Ovary (tissue), 9 donors: ENCODE measurements around the gene PCBP3. TPM values are rescaled to one million over a fixed set of nuclear protein-coding genes. Genes with fewer than 3 reads are reported as not detected.

Source experiments
- DNase-seq, 5 donors: peaks; one replicate each; pipeline ENCODE4 v3.0.0-alpha.2; 2019 to 2020
- H3K27ac ChIP-seq, 2 donors: fragments of 200-600 bp; one replicate each; pipeline versions ENCODE4 v1.5.1 to v1.8.0; 2019 to 2022
- H3K27me3 ChIP-seq: fragments of 200-600 bp; one replicate; pipeline ENCODE4 v1.8.0; 2022
- H3K36me3 ChIP-seq: fragments of 200-600 bp; sonication (generic); one replicate; pipeline ENCODE4 v1.5.1; 2019
- H3K4me1 ChIP-seq: one replicate; pipeline ENCODE4 v1.8.1; 2013; ENCODE audit warnings: mild to moderate bottlenecking, moderate library complexity; ENCODE audit not compliant: insufficient read depth
- H3K4me3 ChIP-seq: fragments of 200-600 bp; sonication (generic); one replicate; pipeline ENCODE4 v1.5.1; 2017
- H3K9me3 ChIP-seq, 2 donors: fragments of 200-600 bp in 1 of 2; sonication (generic) in 1 of 2; one replicate each; pipeline versions ENCODE4 v1.5.1 to v1.8.1; 2013 to 2019; ENCODE audit warnings: mild to moderate bottlenecking in 1 of 2, moderate library complexity in 1 of 2
- CTCF ChIP-seq, 3 donors: fragments of 450-650 bp in 2 of 3; fragments of 200-600 bp in 1 of 3; IDR thresholded peaks; one replicate each; pipeline versions ENCODE4 v1.5.1 to v1.8.0; 2016 to 2022; ENCODE audit warnings: antibody characterized with exemption in 3 of 3, mild to moderate bottlenecking in 1 of 3
- EP300 ChIP-seq: sonication (generic); formaldehyde crosslinking; IDR thresholded peaks from one replicate; pipeline ENCODE4 v1.6.1; 2017; ENCODE audit warnings: antibody characterized with exemption
- POLR2A ChIP-seq: fragments of 450-650 bp; IDR thresholded peaks from one replicate; pipeline ENCODE4 v1.6.1; 2017; ENCODE audit warnings: antibody characterized with exemption, mild to moderate bottlenecking, moderate library complexity
- whole genome bisulfite sequencing, 3 donors: extraction: QIAGEN DNeasy Blood & Tissue Kit in 1 of 3; methylation state at CpG; one replicate each; pipeline versions ENCODE4 v1.1.5 to v1.1.7; 2013 to 2017; 5-methylcytosine and 5-hydroxymethylcytosine counted together
- intact Hi-C, 4 donors: fragments of 100-400 bp; cut with DNase I; formaldehyde crosslinking; loops; one replicate each; pipeline versions ENCODE4 v1.11.0 to v1.15.1; 2022 to 2023
- polyA plus RNA-seq, 2 donors: library from polyadenylated mRNA; stranded (reverse); fragments of 200-250 nt in 1 of 2; fragments of 350-450 nt in 1 of 2; fragmentation: Illumina TruSeq in 1 of 2; extraction: RNeasy Lipid Tissue Mini Kit (QIAGEN cat#74804) in 1 of 2; gene quantifications; one replicate each; pipeline ENCODE4 v1.2.3, GENCODE V29; 2013 to 2014
- total RNA-seq, 7 donors: library from RNA; depleted of rRNA in 2 of 7; stranded (reverse); fragments of >200 nt in 2 of 7; fragmentation: NEBNext Ultra II Directional in 3 of 7; extraction: Animal tissue kit (Norgen Biotek cat#: 25700) in 3 of 7; gene quantifications; one replicate each; pipeline versions ENCODE4 v1.1.0 to v1.2.4, GENCODE V29; 2016 to 2023
- donor health status: DM: no; HTN: no; CAD: no; lungs with moderate emphysema.
- donor health status: DM: no; HTN: no; CAD: no.
- donor health status: Bipolar disorder and iron deficiency.
- donor health status: DM: yes; HTN: yes; CAD: no.
- donor health status: DM: no; HTN: no; CAD: no.
- donor health status: DM: yes; HTN: yes; CAD: no.

The PCBP3 gene
- total and polyA plus RNA-seq, 9 donors: 2.4 to 10.1 (median 5.4) TPM

GRCh38 chr21:45971616-45972352, 328.3 kb downstream of the PCBP3 start:
- no peaks in the 10 kb centered on the region for H3K9me3 ChIP-seq
- no peaks in the 10 kb centered on the region for H3K36me3 ChIP-seq
- no peak overlapping the region for H3K4me3 ChIP-seq
- peak overlapping the region; percentile 86 to 94 for H3K27ac ChIP-seq
- intact Hi-C loops: loop anchor here (2.0 to 10.0 kb wide), 5 partner anchors 83 to 256 kb away; partner anchors contain the start of genes COL6A2 (in 4 of the 4) and LSS (in 1 of the 4)
- H3K27me3 ChIP-seq: no peaks in the 10 kb centered on the region
- peaks cover 32% of the 10 kb centered on the region for H3K4me1 ChIP-seq
- peak in 4 of 5 donors; percentile 60 to 67 (median 64) for DNase-seq
- WGBS, 3 donors: 32 to 45% (median 42%) methylated on average over 15 to 20 of the region's 20 CpGs
- TF ChIP-seq EP300 (no peak), CTCF (IDR thresholded peaks at IDR 0.05) (no peak), POLR2A (no peak)

GRCh38 chr21:45972353-45972715, 328.8 kb downstream of the PCBP3 start:
- peak; percentile 63 to 81 (median 77) for DNase-seq
- Histone ChIP-seq H3K27me3 (no peaks in the 10 kb centered on the region), H3K4me3 (peak overlapping the region; percentile 59), H3K27ac (peak overlapping the region; percentile 86 to 94), H3K9me3 (no peaks in the 10 kb centered on the region), H3K4me1 (peaks cover 35% of the 10 kb centered on the region), H3K36me3 (no peaks in the 10 kb centered on the region)
- 9 to 17% (median 11%) methylated on average over 15 to 19 of the region's 19 CpGs for WGBS, 3 donors
- no peak for TF ChIP-seq EP300
- TF ChIP-seq POLR2A: no peak
- TF ChIP-seq CTCF (IDR thresholded peaks at IDR 0.05): no peak
- intact Hi-C loops: loop anchor here (2.0 to 10.0 kb wide), 5 partner anchors 82 to 255 kb away; partner anchors contain the start of genes COL6A2 (in 4 of the 4) and LSS (in 1 of the 4)

- Histone ChIP-seq H3K27ac (peak overlapping the region; percentile 86 to 94), H3K4me3 (peak overlapping the region; percentile 59), H3K36me3 (no peaks in the 10 kb centered on the region), H3K4me1 (peaks cover 37% of the 10 kb centered on the region), H3K9me3 (no peaks in the 10 kb centered on the region), H3K27me3 (no peaks in the 10 kb centered on the region)
- DNase-seq: peak; percentile 92 to 96 (median 95)
- intact Hi-C loops: loop anchor here (2.0 to 10.0 kb wide), 5 partner anchors 82 to 254 kb away; partner anchors contain the start of genes COL6A2 (in 4 of the 4) and LSS (in 1 of the 4)
- WGBS, 3 donors: 1 to 3% (median 1%) methylated on average over 41 to 58 of the region's 58 CpGs
- TF ChIP-seq CTCF (IDR thresholded peaks at IDR 0.05): no peak
- no peak for TF ChIP-seq EP300
- TF ChIP-seq POLR2A: no peak
Measured at GRCh38 chr21:45972716-45973474, 329.4 kb downstream of the PCBP3 start.

GRCh38 chr21:45973475-45974072, 330.0 kb downstream of the PCBP3 start:
- Histone ChIP-seq H3K36me3 (no peaks in the 10 kb centered on the region), H3K27me3 (no peaks in the 10 kb centered on the region), H3K9me3 (no peaks in the 10 kb centered on the region), H3K4me3 (peak overlapping the region; percentile 59), H3K4me1 (peaks cover 37% of the 10 kb centered on the region), H3K27ac (peak overlapping the region; percentile 86 to 94)
- TF ChIP-seq POLR2A (peak; percentile 43), CTCF (IDR thresholded peaks at IDR 0.05) (peak; percentile 64 to 83 (median 71)), EP300 (no peak)
- intact Hi-C loops: loop anchor here (2.0 to 10.0 kb wide), 5 partner anchors 81 to 254 kb away; partner anchors contain the start of genes COL6A2 (in 4 of the 4) and LSS (in 1 of the 4)
- DNase-seq: peak; percentile 87 to 93 (median 90)
- 1 to 2% (median 1%) methylated on average over 38 of the region's 38 CpGs for WGBS, 3 donors
